HL-60 (cell line): ENCODE results near the gene MARCHF10.

Experiments
- DNase-seq, 2 experiments: peaks; one replicate each; pipeline ENCODE4 v3.0.0-alpha.2; 2010 to 2020; ENCODE audit warnings: low read depth in 1 of 2, low spot score in 1 of 2
- H3K27ac ChIP-seq: fragments of 250-450 bp; sonication (Bioruptor Pico); replicated peaks from 2 replicates; pipeline ENCODE4 v1.5.1; 2020; ENCODE audit warnings: mild to moderate bottlenecking, moderate library complexity
- H3K27me3 ChIP-seq: fragments of 250-450 bp; sonication (Bioruptor Pico); 2 replicates; pipeline ENCODE4 v1.5.1; 2021; ENCODE audit warnings: mild to moderate bottlenecking, moderate library complexity; ENCODE audit not compliant: insufficient read depth, poor library complexity, severe bottlenecking
- H3K4me3 ChIP-seq: replicated peaks from 2 replicates; pipeline ENCODE4 v1.5.1; 2011; ENCODE audit warnings: mild to moderate bottlenecking, control low read depth, low read length; ENCODE audit not compliant: insufficient read depth
- GABPA ChIP-seq: IDR thresholded peaks from 2 replicates; pipeline ENCODE4 v1.6.1; 2012; ENCODE audit warnings: low read depth
- POLR2AphosphoS5 ChIP-seq: IDR thresholded peaks from 2 replicates; pipeline ENCODE4 v1.6.1; 2012; ENCODE audit warnings: low read depth
- REST ChIP-seq: IDR thresholded peaks from 2 replicates; pipeline ENCODE4 v1.6.1; 2012; ENCODE audit warnings: low read depth; ENCODE audit not compliant: insufficient replicate concordance
- SPI1 ChIP-seq: IDR thresholded peaks from 2 replicates; pipeline ENCODE4 v1.6.1; 2012; ENCODE audit warnings: low read depth, mild to moderate bottlenecking, borderline replicate concordance
- TF ChIP-seq, protein P1 (sequence below): IDR thresholded peaks from one replicate; pipeline ENCODE4 v1.5.1; 2011; ENCODE audit warnings: low read length, control low read depth, inconsistent platforms; ENCODE audit not compliant: insufficient read depth

Gene MARCHF10

GRCh38 chr17:62662855-62663254, 145.3 kb downstream of the MARCHF10 start:
- no peak for DNase-seq
- Histone ChIP-seq H3K27ac (no peak overlapping the region), H3K4me3 (no peak overlapping the region), H3K27me3 (no peaks in the 10 kb centered on the region)
- TF ChIP-seq GABPA (no peak), REST (no peak)
- TF ChIP-seq, protein P1, sequence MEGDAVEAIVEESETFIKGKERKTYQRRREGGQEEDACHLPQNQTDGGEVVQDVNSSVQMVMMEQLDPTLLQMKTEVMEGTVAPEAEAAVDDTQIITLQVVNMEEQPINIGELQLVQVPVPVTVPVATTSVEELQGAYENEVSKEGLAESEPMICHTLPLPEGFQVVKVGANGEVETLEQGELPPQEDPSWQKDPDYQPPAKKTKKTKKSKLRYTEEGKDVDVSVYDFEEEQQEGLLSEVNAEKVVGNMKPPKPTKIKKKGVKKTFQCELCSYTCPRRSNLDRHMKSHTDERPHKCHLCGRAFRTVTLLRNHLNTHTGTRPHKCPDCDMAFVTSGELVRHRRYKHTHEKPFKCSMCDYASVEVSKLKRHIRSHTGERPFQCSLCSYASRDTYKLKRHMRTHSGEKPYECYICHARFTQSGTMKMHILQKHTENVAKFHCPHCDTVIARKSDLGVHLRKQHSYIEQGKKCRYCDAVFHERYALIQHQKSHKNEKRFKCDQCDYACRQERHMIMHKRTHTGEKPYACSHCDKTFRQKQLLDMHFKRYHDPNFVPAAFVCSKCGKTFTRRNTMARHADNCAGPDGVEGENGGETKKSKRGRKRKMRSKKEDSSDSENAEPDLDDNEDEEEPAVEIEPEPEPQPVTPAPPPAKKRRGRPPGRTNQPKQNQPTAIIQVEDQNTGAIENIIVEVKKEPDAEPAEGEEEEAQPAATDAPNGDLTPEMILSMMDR, result no peak

- Histone ChIP-seq H3K27me3 (no peaks in the 10 kb centered on the region), H3K4me3 (no peak overlapping the region), H3K27ac (no peak overlapping the region)
- no peak for TF ChIP-seq GABPA
- no peak for DNase-seq
Measured at GRCh38 chr17:62661337-62661736, 146.8 kb downstream of the MARCHF10 start.

DNA sequence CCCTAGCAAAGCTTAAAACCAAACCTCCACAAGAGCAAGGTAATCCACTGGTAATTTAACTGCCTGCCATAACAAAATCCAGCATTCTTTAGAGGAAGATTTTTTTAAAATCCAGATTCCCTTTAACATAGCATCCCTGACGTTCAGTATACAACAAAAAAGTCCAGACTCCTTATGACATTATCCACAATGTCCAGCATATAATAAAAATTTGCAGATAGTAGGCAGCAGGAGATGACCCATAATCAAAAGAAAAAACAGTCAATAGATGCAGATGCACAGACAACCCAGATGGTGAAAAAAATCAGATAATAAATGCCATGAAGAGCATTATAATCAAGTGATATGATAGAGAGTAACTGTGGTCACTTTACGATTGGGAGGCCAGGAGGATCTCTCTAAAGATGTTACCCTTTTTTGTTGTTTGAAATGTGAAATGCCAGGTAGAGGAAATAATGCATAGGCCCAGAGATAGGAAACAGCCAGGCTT, 147.4 kb downstream of the MARCHF10 start:
- no peak for DNase-seq
- Histone ChIP-seq H3K4me3 (no peak overlapping the region), H3K27ac (no peak overlapping the region), H3K27me3 (no peaks in the 10 kb centered on the region)
- TF ChIP-seq, protein P1, result no peak
- TF ChIP-seq SPI1 (no peak), GABPA (no peak), REST (no peak), POLR2AphosphoS5 (no peak)

DNA sequence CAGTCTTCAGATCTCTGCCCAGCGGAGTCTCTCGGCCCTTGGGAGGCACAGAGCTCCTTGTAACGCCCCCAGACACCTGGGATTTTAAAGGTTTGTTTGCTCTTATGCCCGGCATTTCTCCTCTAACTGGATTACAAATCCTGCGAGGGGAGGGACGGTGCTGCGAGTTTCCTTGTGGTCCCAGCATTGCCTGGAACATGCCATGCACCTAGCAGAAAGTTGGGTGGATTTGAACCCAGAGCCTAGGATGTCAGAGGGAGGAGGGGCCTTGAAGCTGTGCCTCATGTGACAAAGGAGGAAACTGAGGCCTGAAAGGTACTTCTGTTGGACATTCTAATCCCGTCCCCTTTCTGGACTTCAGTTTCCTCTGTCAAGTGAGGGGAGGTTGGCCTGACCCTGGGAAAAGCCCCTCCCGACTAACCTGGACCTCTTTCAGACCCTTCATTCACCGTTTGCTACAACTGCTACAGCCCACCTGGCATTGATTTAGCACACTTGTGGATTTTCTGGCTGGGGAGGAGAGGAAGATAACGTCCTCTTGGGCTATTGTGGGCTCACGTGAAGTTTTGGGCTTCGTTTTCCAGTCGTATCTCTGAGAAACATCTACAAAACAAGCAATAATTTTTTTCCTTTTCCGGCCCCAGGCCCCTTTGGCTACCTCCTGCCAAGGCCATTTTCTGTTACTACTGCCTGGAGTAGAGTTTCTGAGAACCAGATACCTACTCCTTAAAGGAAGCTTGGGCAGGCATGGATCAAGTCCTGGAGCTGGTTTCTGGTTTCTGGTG, 149.8 kb downstream of the MARCHF10 start:
- Histone ChIP-seq H3K27me3 (no peaks in the 10 kb centered on the region), H3K27ac (no peak overlapping the region), H3K4me3 (no peak overlapping the region)
- TF ChIP-seq REST, result no peak
- TF ChIP-seq, protein P1, result no peak
- TF ChIP-seq SPI1, result no peak
- TF ChIP-seq GABPA, result no peak
- DNase-seq, result no peak
